HuH-7 (cell line): Measurements from ENCODE around the gene DAB1.
A peak's percentile ranks its signal among the peaks of the same experiment; 100 is the strongest.

Experiments
- DNase-seq: peaks from one replicate; pipeline ENCODE4 v3.0.0; 2011; ENCODE audit warnings: low spot score

Gene DAB1

DNA sequence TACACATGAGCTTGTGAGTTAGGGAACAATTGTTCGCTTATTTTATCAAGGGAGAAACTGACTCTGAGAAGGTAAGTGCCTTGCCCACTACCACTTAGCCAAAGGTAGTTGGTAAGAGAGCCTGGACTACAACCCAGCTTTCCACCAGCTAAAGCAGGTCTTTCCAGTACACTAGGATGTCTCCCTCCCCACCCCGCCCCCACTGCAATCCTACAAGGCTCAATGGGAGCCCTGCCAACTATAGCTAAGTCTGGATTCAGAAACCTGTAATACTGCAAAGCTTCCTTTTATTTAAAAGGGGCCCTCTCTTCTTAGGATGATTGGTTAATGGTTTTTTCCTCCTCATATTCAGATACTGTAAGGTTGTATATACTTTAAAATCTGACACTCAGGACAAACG, 356.0 kb downstream of the DAB1 start:
- DNase-seq = no peak

DNA sequence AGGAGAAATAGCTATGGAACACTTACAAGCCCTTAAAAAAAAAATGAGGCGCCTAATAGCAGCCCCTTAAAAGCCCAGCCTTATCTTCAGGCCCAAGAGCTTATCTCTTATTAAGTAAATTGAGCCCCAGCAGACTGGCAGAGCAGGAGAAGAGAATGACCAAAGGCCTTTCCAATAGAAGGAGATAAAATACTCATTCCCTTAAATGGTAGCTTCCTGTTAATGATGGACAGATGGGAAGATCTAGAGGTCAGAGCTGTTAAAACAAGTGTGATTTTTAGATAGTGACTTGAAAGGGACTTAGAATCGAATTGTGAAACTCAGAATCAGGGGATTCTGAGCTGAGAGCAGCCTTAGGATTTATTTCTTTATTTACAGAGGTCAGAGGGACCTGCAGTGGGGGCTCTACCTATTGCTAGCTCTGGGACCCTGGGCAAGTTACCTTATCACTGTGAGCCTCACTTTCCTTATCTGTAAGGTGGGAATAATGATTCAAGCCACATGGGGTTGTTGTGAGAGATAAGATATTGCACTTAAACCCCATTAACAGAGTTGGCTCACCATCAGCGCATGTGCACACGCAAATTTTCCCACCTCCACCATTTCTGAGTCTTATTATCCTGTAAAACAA, 356.8 kb downstream of the DAB1 start:
- no peak for DNase-seq

DNA sequence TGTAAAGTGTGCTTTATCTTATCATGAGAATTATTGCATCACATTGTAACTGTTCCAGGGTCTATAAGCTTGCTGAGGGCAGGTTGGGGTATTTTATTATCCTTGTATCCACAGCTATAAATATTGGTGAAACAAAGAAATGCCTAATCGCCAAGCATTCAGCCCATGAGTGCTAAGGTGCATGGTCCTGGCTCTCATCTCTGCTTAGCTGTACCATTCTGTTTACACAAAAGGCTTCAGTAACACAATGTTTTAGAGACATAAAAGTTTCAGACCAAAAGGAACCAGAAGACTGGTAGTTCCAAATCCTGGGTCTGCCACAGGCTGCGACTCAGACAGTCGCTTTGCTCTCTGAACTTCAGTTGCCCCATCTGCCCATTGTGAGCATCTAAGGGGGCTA, 358.4 kb downstream of the DAB1 start:
- no peak for DNase-seq

DNA sequence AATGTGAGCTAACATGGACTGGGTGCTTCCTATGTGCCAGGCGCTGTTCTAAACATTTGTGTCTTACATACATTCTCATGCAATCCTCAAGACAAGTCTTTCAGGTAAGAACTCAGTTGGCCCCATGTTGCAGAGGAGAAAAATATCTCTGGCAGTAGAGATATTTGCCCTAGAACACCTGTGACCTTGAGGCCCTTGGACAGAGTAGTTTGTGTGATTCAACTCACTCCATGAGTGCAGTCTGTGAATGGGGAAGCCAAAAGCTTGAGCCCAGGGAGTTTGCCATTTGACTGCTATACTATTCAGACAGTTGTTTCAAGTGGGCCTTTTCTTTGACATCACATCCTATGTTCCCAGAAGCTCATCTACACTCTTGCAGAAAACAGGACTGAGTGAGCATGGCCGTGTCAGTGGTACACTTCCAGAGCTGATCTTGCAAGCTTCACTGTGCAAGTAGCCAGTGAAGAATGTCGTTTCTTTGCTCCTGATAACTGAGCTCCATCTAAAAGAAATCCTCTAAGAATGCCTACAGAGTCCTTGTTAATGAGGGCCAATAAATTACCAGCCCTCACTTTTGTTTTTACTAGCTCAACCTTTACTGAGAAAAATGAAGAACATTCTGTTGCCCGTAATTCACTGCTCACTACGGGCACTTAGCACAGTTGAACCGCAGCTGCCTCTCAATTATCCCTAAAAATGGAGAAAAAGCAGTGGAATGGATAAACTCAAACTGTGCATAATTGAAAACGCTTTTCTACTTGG, 359.3 kb downstream of the DAB1 start:
- no peak for DNase-seq

DNA sequence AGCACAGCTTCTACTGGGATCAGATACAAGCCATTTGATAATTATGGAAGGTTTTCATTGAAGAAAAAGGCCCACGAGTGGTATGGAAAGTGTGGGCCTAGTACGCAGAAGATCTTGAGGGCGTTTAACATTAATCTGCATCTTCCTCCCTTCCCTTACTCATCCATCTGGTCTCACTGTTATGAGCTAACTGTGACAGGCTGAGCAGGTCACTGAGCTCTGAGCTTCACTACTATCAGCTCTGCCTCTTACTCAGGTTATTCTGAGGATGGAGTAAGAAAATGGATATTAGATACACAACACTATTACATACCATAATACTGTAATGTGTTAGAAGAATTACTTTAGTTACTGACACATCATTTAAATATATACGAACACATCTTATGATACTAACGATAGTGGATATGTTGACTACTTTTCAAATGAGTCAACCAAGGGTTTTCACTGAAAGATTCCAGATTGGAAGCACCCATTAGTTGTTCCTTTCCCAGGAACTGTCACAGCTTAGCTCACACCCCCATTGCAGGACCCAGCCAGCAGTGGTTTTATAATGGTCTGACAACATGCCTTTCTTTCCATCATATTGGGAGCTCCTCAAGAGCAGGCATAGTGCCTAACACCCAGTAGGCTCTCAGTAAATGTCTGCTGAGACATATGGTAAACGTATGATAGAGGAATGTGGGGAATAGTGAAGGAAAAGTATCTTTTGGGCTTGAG, 360.3 kb downstream of the DAB1 start:
- no peak for DNase-seq

DNA sequence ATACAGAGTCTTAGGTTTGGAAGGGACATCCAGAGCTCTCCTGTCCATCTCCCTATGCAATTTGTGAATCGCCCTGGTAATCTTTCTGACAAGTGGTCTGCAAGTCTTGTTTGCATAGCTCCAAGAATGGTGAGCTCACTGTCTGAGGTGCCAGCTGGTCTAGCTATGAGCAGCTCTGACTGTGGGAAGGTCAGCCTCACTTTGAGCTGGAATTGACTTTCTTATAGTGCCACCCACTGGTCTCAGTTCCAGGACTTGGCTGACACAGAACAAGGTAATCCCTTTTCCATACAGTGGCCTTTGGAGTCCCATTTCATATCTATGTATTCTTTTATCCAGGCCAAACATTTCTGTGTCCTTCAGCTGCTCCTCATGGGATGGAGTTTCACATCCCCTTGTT, 362.5 kb downstream of the DAB1 start:
- DNase-seq = peak; percentile 39

DNA sequence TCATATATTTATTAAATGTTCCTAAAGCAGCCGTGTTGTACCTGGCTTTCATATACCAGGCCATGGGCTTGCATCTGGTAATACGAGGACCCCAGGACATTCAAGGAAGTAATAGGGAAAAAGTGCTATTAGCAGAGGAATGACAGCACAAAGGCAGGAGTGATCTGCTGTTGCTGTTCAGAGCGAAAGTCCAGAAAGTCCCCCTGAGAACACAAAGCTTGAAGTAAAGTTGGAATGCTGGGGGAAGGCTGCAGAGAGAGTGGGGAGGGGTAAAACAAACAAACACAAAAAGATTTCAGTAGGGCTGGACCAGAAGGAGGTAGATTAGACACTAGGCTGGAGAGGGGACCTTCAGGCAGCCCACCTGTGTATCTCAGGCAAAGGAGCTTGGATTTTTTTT, 363.4 kb downstream of the DAB1 start:
- DNase-seq = no peak

DNA sequence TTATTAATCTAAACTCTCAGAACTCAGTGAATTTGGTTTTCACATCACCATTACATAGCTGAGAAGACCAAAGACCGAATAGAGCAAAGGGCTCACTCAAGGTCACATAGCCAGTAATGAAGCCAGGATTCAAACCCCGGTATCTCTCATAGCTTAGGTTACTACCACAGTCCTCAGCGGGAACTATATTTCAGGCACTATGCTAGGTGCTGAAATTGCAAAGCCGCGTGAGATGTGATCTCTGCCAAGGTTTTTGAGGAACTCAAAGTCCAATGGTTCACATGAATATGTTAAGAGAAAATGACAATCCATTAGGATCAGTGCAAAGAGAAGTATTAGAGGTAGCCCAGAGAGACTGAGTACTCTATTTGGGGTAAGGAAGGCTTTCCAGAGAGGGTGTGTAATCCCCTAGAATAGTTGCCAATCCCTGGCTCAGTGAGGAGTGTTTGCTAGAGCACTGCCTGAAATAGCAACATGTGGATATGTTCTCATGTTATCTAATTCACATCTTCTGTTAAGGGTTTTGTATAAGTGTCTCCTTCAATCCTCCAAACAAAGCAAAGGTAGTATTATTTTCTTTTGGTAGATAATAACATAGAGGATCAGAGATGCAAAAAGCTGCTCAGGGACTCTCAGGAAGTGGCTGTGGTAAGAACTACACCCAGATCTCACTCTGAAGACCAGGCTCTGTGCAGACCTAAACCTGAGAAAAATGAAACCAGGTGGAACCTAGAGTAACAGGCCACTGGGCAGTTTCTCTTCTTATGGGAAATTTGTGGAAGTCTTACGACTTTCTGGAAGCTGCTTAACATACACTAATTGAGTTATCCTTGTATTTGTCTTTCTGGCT, 365.0 kb downstream of the DAB1 start:
- DNase-seq = no peak

DNA sequence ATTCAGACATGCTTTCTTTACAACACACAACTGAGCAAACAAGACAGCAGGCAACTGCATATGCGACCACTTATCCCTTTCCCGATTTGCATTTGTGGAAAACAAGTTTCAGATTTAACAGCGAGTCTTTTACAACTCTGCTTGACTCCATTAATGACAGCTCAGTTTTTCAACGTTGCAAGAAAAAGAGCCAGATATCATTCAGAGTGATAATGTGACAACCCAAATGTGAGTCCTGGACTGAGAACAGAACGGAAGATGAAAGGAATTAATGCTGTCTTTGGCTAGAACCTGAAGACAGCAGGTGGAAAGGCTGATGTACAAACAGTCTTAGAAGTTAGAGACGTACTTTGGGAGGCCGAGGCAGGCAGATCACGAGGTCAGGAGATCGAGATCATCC, 375.0 kb downstream of the DAB1 start:
- DNase-seq = no peak

DNA sequence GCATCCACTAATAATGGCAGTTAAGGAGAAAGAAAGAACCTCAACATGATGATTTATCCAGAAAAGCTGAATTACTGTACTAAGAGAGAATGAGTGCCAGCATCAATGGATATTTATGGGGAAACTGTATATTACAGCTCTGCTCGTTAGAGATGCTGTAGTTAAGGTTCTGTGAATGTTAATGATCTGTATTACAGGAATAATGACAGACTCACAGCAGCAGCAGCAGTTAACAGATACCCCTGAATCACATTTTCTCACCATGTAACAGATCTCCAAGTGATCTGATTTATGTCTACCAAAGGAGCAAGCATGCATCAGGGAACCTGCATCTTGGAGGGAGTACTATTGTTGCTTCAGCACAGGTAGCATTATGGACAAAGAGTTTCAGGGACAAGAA, 377.4 kb downstream of the DAB1 start:
- DNase-seq = no peak

DNA sequence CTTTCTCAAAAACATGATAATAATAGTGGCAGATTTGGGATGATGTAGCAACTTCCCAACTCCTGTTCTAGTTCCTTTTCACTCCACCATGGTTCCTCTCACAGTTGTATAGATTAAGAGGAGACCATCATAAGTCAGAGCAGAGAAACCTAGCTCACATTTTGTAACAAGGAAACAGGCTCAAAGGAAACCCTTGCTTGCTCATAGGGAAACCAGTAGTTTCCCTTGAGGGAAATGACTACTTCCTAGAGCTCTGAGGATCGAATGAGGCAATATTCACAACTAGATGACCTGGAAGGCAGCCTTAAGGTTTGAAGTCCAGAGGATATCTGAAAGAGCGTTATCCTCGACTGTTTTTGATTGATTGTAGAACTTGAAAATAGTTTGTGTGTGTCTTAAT, 382.0 kb downstream of the DAB1 start:
- DNase-seq = no peak

DNA sequence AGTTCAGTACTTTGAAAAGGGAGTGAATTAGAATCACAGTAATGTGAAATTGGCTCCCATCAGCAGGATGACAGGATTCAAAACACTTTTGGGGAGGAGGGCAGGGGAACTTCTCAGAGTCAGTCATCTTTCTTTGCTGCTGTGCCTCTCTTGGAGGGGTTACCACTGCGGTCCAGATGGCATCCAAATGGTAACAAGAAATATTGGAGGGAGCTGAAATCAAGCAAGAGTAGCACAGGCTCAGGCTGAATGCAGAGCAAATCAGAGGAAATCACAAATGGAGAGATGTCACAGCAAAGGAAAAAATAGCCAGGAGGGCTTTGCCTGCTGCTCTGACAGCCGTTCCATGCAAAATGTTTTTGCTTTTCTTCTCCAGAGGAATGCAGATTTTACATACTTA, 383.0 kb downstream of the DAB1 start:
- DNase-seq = no peak

DNA sequence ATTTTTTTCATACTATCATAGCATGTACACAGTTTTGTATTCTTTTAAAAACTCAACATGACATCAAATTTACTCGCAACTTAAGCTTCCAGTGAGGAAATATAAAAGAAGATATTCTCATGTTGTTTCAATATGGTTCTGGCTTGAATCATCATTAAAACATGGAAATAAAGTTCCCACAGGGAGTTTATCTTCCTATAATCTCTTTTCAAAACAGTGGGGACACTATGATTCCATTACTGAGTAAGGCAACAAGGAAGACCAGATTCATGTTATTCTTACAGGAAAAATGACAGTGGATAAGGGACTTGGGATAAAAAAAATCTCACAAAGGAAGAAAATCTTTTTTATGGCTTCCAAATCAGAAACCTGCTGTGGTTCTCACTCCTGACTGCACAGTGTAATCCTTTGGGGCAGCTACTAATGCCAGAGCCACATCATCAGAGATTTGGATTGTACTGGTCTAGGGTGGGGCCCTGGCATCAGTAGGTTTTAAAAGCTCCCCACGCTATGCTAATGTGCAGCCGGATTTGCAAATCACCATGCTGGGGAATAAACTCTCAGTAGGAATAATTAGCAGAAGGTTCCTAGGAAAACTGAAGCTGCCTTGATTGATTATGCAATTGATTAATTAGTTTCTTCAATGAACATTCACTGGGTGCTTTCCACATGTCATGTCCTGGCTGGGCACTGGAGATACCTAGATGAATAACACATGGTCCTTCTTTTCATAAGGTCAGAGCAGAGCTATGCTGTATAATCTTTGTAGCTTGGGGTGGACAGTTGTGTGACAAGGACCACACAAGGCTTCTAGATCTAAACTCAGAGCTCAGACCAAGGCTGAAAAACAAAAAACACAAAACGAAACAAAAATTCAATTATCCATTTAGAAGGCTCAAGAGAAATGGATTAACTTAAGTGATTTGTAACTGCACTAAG, 386.9 kb downstream of the DAB1 start:
- no peak for DNase-seq

DNA sequence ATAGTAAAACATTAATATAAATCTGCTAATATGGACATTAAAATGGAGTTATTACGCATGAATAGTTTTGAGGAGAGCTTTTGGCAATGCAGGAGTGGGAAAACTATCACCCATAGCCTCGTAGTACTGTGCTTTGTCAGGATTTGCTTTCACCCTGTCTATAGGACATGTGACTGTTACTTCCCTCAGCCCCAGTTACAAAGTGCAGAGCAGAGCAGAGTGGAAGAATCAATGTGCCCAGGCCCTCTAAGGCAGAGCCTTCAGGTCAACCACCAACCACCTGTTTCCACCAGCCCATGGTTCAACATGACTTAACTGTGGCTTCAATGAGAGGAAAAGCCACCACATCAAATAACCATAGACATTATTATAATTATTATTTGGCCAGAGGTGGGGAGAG, 389.1 kb downstream of the DAB1 start:
- no peak for DNase-seq

DNA sequence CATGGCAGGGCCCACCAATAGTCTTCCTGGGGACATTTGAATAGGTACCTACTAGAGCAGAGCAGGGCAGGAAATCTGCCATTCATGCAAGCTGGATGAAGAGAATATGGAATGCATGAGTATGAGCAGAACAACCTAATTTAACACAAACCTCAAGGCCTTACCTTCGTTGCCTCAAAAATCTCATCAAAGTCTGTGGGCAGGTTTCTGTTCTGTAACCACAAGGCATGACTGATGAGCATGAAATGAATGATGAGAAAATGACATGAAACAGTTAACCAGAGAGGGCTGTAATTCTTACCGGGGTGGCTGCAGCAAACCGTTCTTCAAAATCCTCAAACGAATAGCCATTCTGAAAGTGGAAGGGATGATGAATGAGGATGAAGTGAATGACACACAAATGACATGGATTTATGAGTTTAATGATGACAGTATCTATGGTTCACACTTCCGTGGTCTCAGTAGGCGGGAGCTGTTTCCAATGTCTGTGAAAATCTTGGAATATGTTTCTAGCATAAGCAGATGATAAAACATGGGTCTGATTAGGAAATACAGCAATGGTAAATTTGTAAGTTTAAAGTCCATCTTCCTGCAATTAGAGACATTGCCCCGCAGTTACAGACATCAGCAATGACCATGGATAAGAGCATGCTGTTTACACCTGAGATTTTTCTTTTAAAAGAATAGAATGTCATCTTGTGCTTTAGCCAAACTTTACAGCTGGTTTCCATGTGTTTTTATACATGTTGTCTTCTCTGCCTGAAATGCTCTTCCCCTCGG, 390.4 kb downstream of the DAB1 start:
- DNase-seq = no peak

DNA sequence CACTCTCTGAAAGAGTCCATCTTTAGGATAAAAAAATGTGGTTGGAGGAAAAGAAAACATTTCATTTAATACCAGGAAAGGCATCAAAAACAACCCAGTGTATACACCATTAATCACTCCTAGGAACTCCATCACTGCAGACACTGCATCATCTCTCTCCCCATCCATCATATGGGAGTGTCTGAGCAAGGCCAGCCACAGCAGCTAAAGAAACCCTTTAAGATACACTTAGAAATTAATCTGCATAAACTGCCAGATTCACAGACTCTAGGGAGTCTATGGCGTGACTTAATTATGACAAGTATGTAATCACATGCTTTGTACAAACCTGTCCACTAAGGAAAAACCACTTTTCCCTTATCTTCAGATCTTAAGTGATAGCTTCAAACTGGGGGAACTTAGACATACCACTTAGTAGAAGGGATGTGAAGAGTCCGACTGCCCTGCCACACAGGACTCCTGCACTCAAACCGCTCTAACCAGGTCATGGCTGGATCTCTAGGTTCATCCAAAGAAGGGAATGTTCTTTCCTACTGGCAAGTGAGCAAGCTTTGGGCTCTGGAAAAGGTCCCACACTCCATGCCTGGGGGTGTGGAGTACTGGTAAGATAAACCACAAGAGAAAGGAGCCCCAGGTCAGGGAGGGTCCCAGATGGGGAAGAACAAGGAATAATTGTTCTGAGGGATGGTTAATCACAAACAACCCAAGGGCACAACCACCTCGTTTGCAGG, 397.1 kb downstream of the DAB1 start:
- DNase-seq = no peak

DNA sequence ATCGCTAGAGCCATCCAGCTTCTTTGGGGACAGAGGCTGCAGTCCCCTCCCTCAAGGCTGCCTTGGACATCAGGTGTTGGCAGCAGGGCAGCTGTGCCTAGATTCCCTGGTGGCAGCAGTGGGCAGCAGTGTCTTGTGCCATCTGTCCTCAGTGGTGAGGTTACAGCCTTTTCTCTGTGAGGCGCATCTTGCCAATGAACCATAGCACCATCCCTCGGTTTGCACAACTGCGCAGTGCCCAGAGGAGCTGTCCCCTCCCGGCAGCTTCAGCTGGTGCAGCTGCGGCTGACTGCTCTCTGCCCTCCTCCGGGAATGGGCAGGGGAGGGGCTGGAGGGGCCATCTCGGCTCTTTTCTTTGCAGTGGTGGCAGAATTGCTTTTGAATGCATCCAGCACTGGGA, 399.0 kb downstream of the DAB1 start:
- no peak for DNase-seq

DNA sequence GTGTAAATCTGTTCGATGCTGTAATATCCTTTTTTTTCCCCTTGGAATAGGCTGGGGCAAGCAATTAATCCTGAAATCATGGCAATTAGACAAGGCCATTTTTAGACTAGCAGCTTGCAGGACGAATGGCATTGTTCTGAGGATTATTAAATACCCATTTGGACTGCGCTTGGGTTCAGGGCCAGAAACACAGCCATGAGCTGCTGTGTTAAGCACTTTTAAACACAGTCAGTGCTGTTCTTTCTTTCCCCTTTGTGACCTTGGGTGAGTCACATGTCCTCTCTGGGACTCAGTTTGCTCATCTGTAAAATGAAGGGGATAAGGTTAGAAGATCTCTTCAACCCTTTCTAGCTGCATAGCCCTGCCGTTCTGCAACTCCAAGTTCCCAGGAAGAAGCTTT, 399.4 kb downstream of the DAB1 start:
- no peak for DNase-seq

DNA sequence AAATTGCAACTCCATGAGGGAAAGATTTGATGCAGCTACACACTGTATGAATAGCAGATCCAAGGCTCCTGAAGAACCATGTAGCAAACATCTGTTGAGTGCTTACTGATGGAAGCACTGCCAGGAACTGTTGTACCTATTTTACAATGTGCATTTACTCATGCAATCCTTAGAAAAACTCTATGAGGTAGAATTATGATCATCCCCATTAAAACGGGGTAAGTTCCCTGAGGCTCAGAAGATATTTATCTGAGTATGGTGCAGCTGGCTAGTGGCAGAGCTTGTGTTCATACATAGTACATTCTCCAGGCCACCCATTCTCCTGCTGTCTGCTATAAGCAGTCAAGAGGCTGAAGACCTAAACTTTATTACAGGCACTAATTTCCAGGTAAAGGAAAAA, 403.6 kb downstream of the DAB1 start:
- DNase-seq = no peak
